H1 (cell line): Measurements from ENCODE around the gene CLVS2. TPM values are rescaled to one million over a fixed set of nuclear protein-coding genes. Genes with fewer than 3 reads are reported as not detected.

Experiments used
- CTCF ChIA-PET: fragments of 300-600 bp; sonication (Branson Sonifier 250); formaldehyde crosslinking; loops from one replicate; lab custom pipeline; 2021; ENCODE audit not compliant: partially characterized antibody; lab: Charles Lee
- POLR2A ChIA-PET: fragments of 300-600 bp; sonication (Branson Sonifier 250); formaldehyde crosslinking; loops from one replicate; lab custom pipeline; 2021; ENCODE audit warnings: inconsistent platforms; ENCODE audit not compliant: partially characterized antibody; lab: Charles Lee
- DNase-seq, 2 experiments: peaks; one replicate each; pipeline versions ENCODE4 v3.0.0 to v3.0.0-alpha.2; 2010 to 2022; ENCODE audit warnings: low spot score in 2 of 2, low read depth in 1 of 2, mixed read lengths in 1 of 2
- FAIRE-seq: peaks from 2 replicates; lab custom pipeline; 2011; peaks lifted over from hg19 to GRCh38; lab: Jason Lieb, UNC
- H2AFZ ChIP-seq: 2 replicates; pipeline ENCODE4 v1.8.1; 2012; ENCODE audit warnings: low read length, inconsistent platforms
- H2AK5ac ChIP-seq: 2 replicates; pipeline ENCODE4 v1.6.1; 2013; ENCODE audit warnings: low read depth, low read length
- H2BK120ac ChIP-seq: replicated peaks from 2 replicates; pipeline ENCODE3; 2013; ENCODE audit warnings: low read depth, low read length, inconsistent platforms
- H2BK12ac ChIP-seq: 2 replicates; pipeline ENCODE4 v1.6.1; 2013; ENCODE audit warnings: low read depth, low read length
- H2BK15ac ChIP-seq: 2 replicates; pipeline ENCODE4 v1.6.1; 2013; ENCODE audit warnings: low read length
- H2BK20ac ChIP-seq: 2 replicates; pipeline ENCODE4 v1.6.1; 2013; ENCODE audit warnings: low read length
- H2BK5ac ChIP-seq: 2 replicates; pipeline ENCODE4 v1.6.1; 2013; ENCODE audit warnings: low read depth, low read length
- H3K14ac ChIP-seq: 2 replicates; pipeline ENCODE4 v1.6.1; 2013; ENCODE audit warnings: inconsistent platforms; ENCODE audit not compliant: insufficient read length
- H3K18ac ChIP-seq: 2 replicates; pipeline ENCODE4 v1.6.1; 2013; ENCODE audit warnings: low read length; ENCODE audit errors: extremely low read depth
- H3K23ac ChIP-seq: 2 replicates; pipeline ENCODE4 v1.6.1; 2013; ENCODE audit warnings: inconsistent platforms; ENCODE audit not compliant: insufficient read length
- H3K23me2 ChIP-seq: 2 replicates; pipeline ENCODE4 v1.6.1; 2013; ENCODE audit warnings: low read depth, low read length
- H3K27ac ChIP-seq: 2 replicates; pipeline ENCODE4 v1.6.1; 2011; ENCODE audit warnings: low read depth, low read length, inconsistent platforms
- H3K27me3 ChIP-seq, 4 experiments: replicated peaks in 1 of 4; 1 replicate in 1 of 4; 2 replicates in 3 of 4; pipeline versions ENCODE4 v1.6.1 to v1.8.1; 2011 to 2013; ENCODE audit warnings: low read length in 3 of 4, mild to moderate bottlenecking in 3 of 4, inconsistent platforms in 2 of 4, mixed read lengths in 2 of 4, moderate library complexity in 1 of 4; ENCODE audit not compliant: control insufficient read depth in 3 of 4, insufficient read depth in 3 of 4; ENCODE audit errors: extremely low read depth in 1 of 4
- H3K36me3 ChIP-seq, 4 experiments: 2 replicates each; pipeline versions ENCODE4 v1.6.1 to v1.8.1; 2011 to 2013; ENCODE audit warnings: mild to moderate bottlenecking in 4 of 4, low read length in 3 of 4, moderate library complexity in 2 of 4, control low read depth in 1 of 4, inconsistent platforms in 1 of 4; ENCODE audit not compliant: insufficient read depth in 4 of 4, control insufficient read depth in 2 of 4
- H3K4ac ChIP-seq: replicated peaks from 2 replicates; pipeline ENCODE3; 2013; ENCODE audit warnings: low read length, low read depth, mixed read lengths, inconsistent platforms; ENCODE audit not compliant: insufficient read length
- H3K4me1 ChIP-seq, 4 experiments: replicated peaks in 1 of 4; 1 replicate in 1 of 4; 2 replicates in 3 of 4; pipeline versions ENCODE4 v1.6.1 to v1.8.1; 2011 to 2013; ENCODE audit warnings: low read length in 3 of 4, inconsistent platforms in 2 of 4, mixed read lengths in 1 of 4; ENCODE audit not compliant: insufficient read depth in 4 of 4, control insufficient read depth in 3 of 4
- H3K4me2 ChIP-seq, 2 experiments: 2 replicates each; pipeline versions ENCODE4 v1.6.1 to v1.8.1; 2011 to 2013; ENCODE audit warnings: low read depth in 2 of 2, low read length in 2 of 2, control low read depth in 1 of 2, inconsistent platforms in 1 of 2, mild to moderate bottlenecking in 1 of 2; ENCODE audit not compliant: insufficient read depth in 1 of 2
- H3K4me3 ChIP-seq, 4 experiments: fragments of 200-600, 300-600 bp in 1 of 4; sonication (generic), shearing (Covaris generic), sonication (Bioruptor Twin) in 1 of 4; 2 replicates each; pipeline versions ENCODE4 v1.5.1 to v1.8.1; 2011 to 2016; ENCODE audit warnings: low read length in 4 of 4, low read depth in 3 of 4, control low read depth in 2 of 4, inconsistent platforms in 2 of 4, mild to moderate bottlenecking in 2 of 4, mixed read lengths in 1 of 4, moderate library complexity in 1 of 4; ENCODE audit not compliant: insufficient read depth in 2 of 4; ENCODE audit errors: extremely low read depth in 1 of 4
- H3K56ac ChIP-seq: replicated peaks from 2 replicates; pipeline ENCODE3; 2013; ENCODE audit warnings: low read depth, mild to moderate bottlenecking, mixed read lengths, low read length, inconsistent platforms; ENCODE audit not compliant: insufficient read length
- H3K79me1 ChIP-seq: 2 replicates; pipeline ENCODE4 v1.6.1; 2013; ENCODE audit warnings: low read depth, low read length, control low read depth
- H3K79me2 ChIP-seq, 2 experiments: 2 replicates each; pipeline versions ENCODE4 v1.6.1 to v1.8.1; 2012 to 2013; ENCODE audit warnings: low read length in 2 of 2, mild to moderate bottlenecking in 2 of 2, inconsistent platforms in 1 of 2; ENCODE audit not compliant: insufficient read depth in 2 of 2, control insufficient read depth in 1 of 2
- H3K9ac ChIP-seq, 4 experiments: replicated peaks in 1 of 4; 1 replicate in 1 of 4; 2 replicates in 3 of 4; pipeline versions ENCODE4 v1.6.1 to v1.8.1; 2011 to 2013; ENCODE audit warnings: low read depth in 3 of 4, low read length in 3 of 4, control low read depth in 2 of 4, mild to moderate bottlenecking in 2 of 4, moderate library complexity in 2 of 4, inconsistent platforms in 1 of 4; ENCODE audit errors: extremely low read depth in 1 of 4
- H3K9me3 ChIP-seq, 2 experiments: 2 replicates each; pipeline versions ENCODE4 v1.6.1 to v1.8.1; 2012 to 2013; ENCODE audit warnings: mild to moderate bottlenecking in 2 of 2, moderate library complexity in 2 of 2, control low read depth in 1 of 2, inconsistent platforms in 1 of 2, low read depth in 1 of 2, low read length in 1 of 2, mixed read lengths in 1 of 2; ENCODE audit not compliant: insufficient read depth in 2 of 2
- H4K20me1 ChIP-seq, 2 experiments: replicated peaks in 1 of 2; 2 replicates each; pipeline versions ENCODE3 to v1.8.1; 2011 to 2013; ENCODE audit warnings: inconsistent platforms in 2 of 2, low read length in 2 of 2, mild to moderate bottlenecking in 1 of 2; ENCODE audit not compliant: insufficient read depth in 2 of 2, control insufficient read depth in 1 of 2
- H4K5ac ChIP-seq: 2 replicates; pipeline ENCODE4 v1.6.1; 2013; ENCODE audit warnings: low read length, low read depth, mixed read lengths, inconsistent platforms; ENCODE audit not compliant: insufficient read length
- H4K8ac ChIP-seq: 2 replicates; pipeline ENCODE4 v1.8.0; 2013; ENCODE audit warnings: mild to moderate bottlenecking, moderate library complexity, low read length, inconsistent platforms; ENCODE audit not compliant: insufficient read depth; ENCODE audit errors: extremely low read depth
- H4K91ac ChIP-seq: replicated peaks from 2 replicates; pipeline ENCODE3; 2013; ENCODE audit warnings: low read length, mixed read lengths, inconsistent platforms; ENCODE audit not compliant: insufficient read length
- SP2 ChIP-seq: IDR thresholded peaks from 2 replicates; pipeline ENCODE4 v1.6.1; 2012; ENCODE audit warnings: mild to moderate bottlenecking, low read length, inconsistent platforms
- WGBS, 2 experiments: shearing (Covaris generic) in 1 of 2; methylation state at CpG; one replicate each; pipeline versions ENCODE4 v1.1.6 to v1.1.7; 2013 to 2015; ENCODE audit warnings: low lambda C conversion rate in 2 of 2, mixed read lengths in 2 of 2, inconsistent platforms in 1 of 2, low coverage in 1 of 2, missing lambda C conversion rate in 1 of 2; ENCODE audit not compliant: insufficient replicate concordance in 2 of 2, insufficient coverage in 1 of 2, insufficient read length in 1 of 2; ENCODE audit errors: extremely low coverage in 1 of 2, missing lambda C conversion rate in 1 of 2; 5-methylcytosine and 5-hydroxymethylcytosine counted together
- polyA plus RNA-seq, 7 experiments: library from polyadenylated mRNA; depleted of rRNA in 3 of 7; stranded (reverse) in 5 of 7; unstranded in 2 of 7; fragments of >200 nt in 5 of 7; fragments of 200-250 nt in 2 of 7; gene quantifications; 1 replicate in 5 of 7; 2 replicates in 1 of 7; 4 replicates in 1 of 7; pipeline versions ENCODE4 v1.2.1 to v1.2.3, GENCODE V29; 2011 to 2013; ENCODE audit warnings: missing spikeins in 2 of 7, mixed read lengths in 2 of 7
- total RNA-seq: library from RNA; stranded (reverse); fragmentation: NEBNext Ultra II Directional; extraction: Animal tissue kit (Norgen Biotek cat#: 25700); gene quantifications from 2 replicates; pipeline ENCODE4 v1.2.1, GENCODE V29; 2021
- TF ChIP-seq, protein P1 (sequence below): IDR thresholded peaks from 2 replicates; pipeline ENCODE4 v1.6.1; 2011; ENCODE audit warnings: low read depth, mild to moderate bottlenecking, low read length; ENCODE audit not compliant: insufficient read depth

Gene CLVS2
- total and polyA plus RNA-seq, 2 of the 8 experiments (the other 6 are each of a cell fraction or from before 2014, with no cell fraction given) = 0.30 to 0.73 TPM

DNA sequence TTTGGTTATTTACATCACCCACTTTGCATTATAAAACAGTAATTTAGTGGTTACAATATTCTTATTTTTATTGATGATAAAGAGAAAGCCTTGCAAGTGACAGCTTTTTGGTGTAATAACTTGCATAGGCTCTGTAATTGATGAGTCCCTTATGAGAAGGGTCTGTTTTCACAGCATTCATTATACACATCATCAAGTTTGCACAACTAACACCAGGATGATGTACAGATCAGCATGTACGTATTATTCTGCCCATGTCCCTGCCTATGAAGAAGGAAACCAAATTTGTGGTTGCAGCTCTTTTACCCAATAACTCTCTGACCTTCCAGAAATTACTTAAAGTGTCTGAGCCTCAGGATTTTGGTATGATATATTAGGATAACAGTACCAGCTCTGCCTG, 59.2 kb downstream of the CLVS2 start:
- no peak overlapping the region for H2AFZ ChIP-seq
- CTCF ChIA-PET = no interaction called here
- H3K36me3 ChIP-seq = no peaks in the 10 kb centered on the region
- H3K9ac ChIP-seq = no peak overlapping the region
- H3K9me3 ChIP-seq = no peaks in the 10 kb centered on the region
- no peak overlapping the region for H2BK12ac ChIP-seq
- no peak overlapping the region for H4K8ac ChIP-seq
- H3K27me3 ChIP-seq = no peaks in the 10 kb centered on the region
- no peak overlapping the region for H2BK15ac ChIP-seq
- H3K14ac ChIP-seq = no peak overlapping the region
- FAIRE-seq = no peak
- H3K4ac ChIP-seq = no peak overlapping the region
- H3K4me3 ChIP-seq = no peak overlapping the region
- no peak overlapping the region for H3K27ac ChIP-seq
- TF ChIP-seq, protein P1, sequence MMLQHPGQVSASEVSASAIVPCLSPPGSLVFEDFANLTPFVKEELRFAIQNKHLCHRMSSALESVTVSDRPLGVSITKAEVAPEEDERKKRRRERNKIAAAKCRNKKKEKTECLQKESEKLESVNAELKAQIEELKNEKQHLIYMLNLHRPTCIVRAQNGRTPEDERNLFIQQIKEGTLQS = no peak
- no peak for TF ChIP-seq SP2
- H3K23ac ChIP-seq = no peak overlapping the region
- WGBS, 2 experiments = 69% methylated on average over 1 of the region's 1 CpG; no CpG with 5 or more reads in 1 of the 2 experiments
- H3K23me2 ChIP-seq = no peaks in the 10 kb centered on the region
- no peak overlapping the region for H2AK5ac ChIP-seq
- H3K18ac ChIP-seq = no peak overlapping the region
- no peaks in the 10 kb centered on the region for H3K79me2 ChIP-seq
- no peak overlapping the region for H2BK20ac ChIP-seq
- H2BK5ac ChIP-seq = no peak overlapping the region
- no peak overlapping the region for H4K91ac ChIP-seq
- POLR2A ChIA-PET = no interaction called here
- H4K20me1 ChIP-seq = no peaks in the 10 kb centered on the region
- no peak overlapping the region for H2BK120ac ChIP-seq
- no peak for DNase-seq
- H3K4me2 ChIP-seq = no peak overlapping the region
- H3K4me1 ChIP-seq = no peaks in the 10 kb centered on the region
- no peak overlapping the region for H4K5ac ChIP-seq
- H3K56ac ChIP-seq = no peak overlapping the region
- no peaks in the 10 kb centered on the region for H3K79me1 ChIP-seq
